GM23248 (cell line): ENCODE data around the gene RGS9.

Source experiments
- EZH2 ChIP-seq: fragments of 200-600 bp; sonication (generic); IDR thresholded peaks from 2 replicates; pipeline ENCODE4 v1.6.1; 2018; ENCODE audit warnings: antibody characterized with exemption, mild to moderate bottlenecking; ENCODE audit not compliant: insufficient read depth, poor library complexity, severe bottlenecking
- EZH2phosphoT487 ChIP-seq: fragments of 200-600 bp; sonication (generic); IDR thresholded peaks from 2 replicates; pipeline ENCODE4 v1.6.1; 2018; ENCODE audit warnings: antibody characterized with exemption, moderate library complexity, mild to moderate bottlenecking, low read depth; ENCODE audit not compliant: insufficient read depth

DNA sequence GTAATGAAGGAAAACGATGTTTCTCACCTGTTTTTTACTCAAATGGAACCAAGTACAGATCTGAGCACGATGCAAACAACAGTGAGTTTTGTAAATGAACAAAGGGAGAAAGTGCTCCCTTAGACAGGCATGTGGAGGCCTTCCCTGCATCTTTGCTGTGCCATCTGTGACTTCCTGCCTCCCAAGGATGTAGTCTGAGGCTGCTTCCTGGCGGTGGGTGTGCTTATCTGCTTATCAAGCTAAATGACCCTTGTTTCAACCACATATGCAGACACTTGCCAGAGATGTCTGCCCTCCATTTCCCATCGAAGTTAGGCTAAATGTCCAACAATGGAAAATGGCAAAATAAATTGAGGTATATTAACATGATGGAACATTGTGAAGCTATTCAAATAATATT lies 34.6 kb downstream of the RGS9 start:
- no peak for TF ChIP-seq EZH2phosphoT487
- TF ChIP-seq EZH2: no peak
